H7 (cell line): ENCODE data around the gene RAI1. TPM values are rescaled to one million over a fixed set of nuclear protein-coding genes. Genes with fewer than 3 reads are reported as not detected.

Experiments used
- DNase-seq: peaks from one replicate; pipeline ENCODE4 v3.0.0; 2012
- H3K27me3 ChIP-seq: 2 replicates; pipeline ENCODE4 v1.6.0; 2011; ENCODE audit warnings: mild to moderate bottlenecking, low read length; ENCODE audit not compliant: control insufficient read depth, insufficient read depth
- H3K36me3 ChIP-seq: replicated peaks from 2 replicates; pipeline ENCODE4 v1.5.1; 2011; ENCODE audit warnings: low read length; ENCODE audit not compliant: control insufficient read depth, insufficient read depth
- H3K4me3 ChIP-seq: 2 replicates; pipeline ENCODE4 v1.5.1; 2011; ENCODE audit warnings: low read depth, mild to moderate bottlenecking, control low read depth, low read length, moderate library complexity; ENCODE audit not compliant: insufficient read depth
- total RNA-seq: library from RNA; depleted of rRNA; stranded (reverse); fragments of >200 nt; shearing (Covaris generic); gene quantifications from 2 replicates; pipeline ENCODE4 v1.2.3, GENCODE V29; 2014

Gene RAI1
- total RNA-seq, 1 experiment from 2014 or later, result 11.3 TPM

- DNase-seq, result no peak
- Histone ChIP-seq H3K36me3 (no peaks in the 10 kb centered on the region), H3K4me3 (no peak overlapping the region), H3K27me3 (no peaks in the 10 kb centered on the region)
Observed at GRCh38 chr17:17767154-17767869, 86.1 kb downstream of the RAI1 start.

- H3K27me3 ChIP-seq, result no peaks in the 10 kb centered on the region
- DNase-seq, result no peak
- H3K4me3 ChIP-seq, result no peak overlapping the region
- no peaks in the 10 kb centered on the region for H3K36me3 ChIP-seq
Observed at GRCh38 chr17:17767887-17768418, 86.7 kb downstream of the RAI1 start.

- DNase-seq, result no peak
- no peak overlapping the region for H3K4me3 ChIP-seq
- no peaks in the 10 kb centered on the region for H3K27me3 ChIP-seq
- H3K36me3 ChIP-seq, result no peaks in the 10 kb centered on the region
Observed at GRCh38 chr17:17768424-17769088, 87.3 kb downstream of the RAI1 start.

- peak; percentile 71 for DNase-seq
- no peaks in the 10 kb centered on the region for H3K36me3 ChIP-seq
- H3K27me3 ChIP-seq, result no peaks in the 10 kb centered on the region
- H3K4me3 ChIP-seq, result no peak overlapping the region
Observed at GRCh38 chr17:17769869-17770631, 88.8 kb downstream of the RAI1 start.

- no peak for DNase-seq
- H3K27me3 ChIP-seq, result no peaks in the 10 kb centered on the region
- H3K36me3 ChIP-seq, result no peaks in the 10 kb centered on the region
- no peak overlapping the region for H3K4me3 ChIP-seq
Observed at GRCh38 chr17:17770632-17771044, 89.4 kb downstream of the RAI1 start.

GRCh38 chr17:17771498-17772201 is 90.4 kb downstream of the RAI1 start:
- no peak overlapping the region for H3K4me3 ChIP-seq
- H3K27me3 ChIP-seq, result no peaks in the 10 kb centered on the region
- no peaks in the 10 kb centered on the region for H3K36me3 ChIP-seq
- DNase-seq, result no peak

- Histone ChIP-seq H3K4me3 (no peak overlapping the region), H3K27me3 (no peaks in the 10 kb centered on the region), H3K36me3 (no peaks in the 10 kb centered on the region)
- DNase-seq, result no peak
Observed at GRCh38 chr17:17772231-17772630, 91.0 kb downstream of the RAI1 start.

GRCh38 chr17:17774009-17774881 is 93.0 kb downstream of the RAI1 start:
- no peak for DNase-seq
- H3K4me3 ChIP-seq, result no peak overlapping the region
- no peaks in the 10 kb centered on the region; the same call in 1 of the 2 replicates for H3K27me3 ChIP-seq
- no peaks in the 10 kb centered on the region for H3K36me3 ChIP-seq

- Histone ChIP-seq H3K36me3 (no peaks in the 10 kb centered on the region), H3K27me3 (no peaks in the 10 kb centered on the region; the same call in 1 of the 2 replicates), H3K4me3 (no peak overlapping the region)
- no peak for DNase-seq
Observed at GRCh38 chr17:17776889-17777288, 95.6 kb downstream of the RAI1 start.

GRCh38 chr17:17778308-17779014 is 97.2 kb downstream of the RAI1 start:
- Histone ChIP-seq H3K4me3 (no peak overlapping the region), H3K36me3 (no peaks in the 10 kb centered on the region), H3K27me3 (peaks cover 2% of the 10 kb centered on the region; the same call in 1 of the 2 replicates)
- DNase-seq, result no peak

GRCh38 chr17:17779015-17779611 is 97.9 kb downstream of the RAI1 start:
- no peak for DNase-seq
- H3K27me3 ChIP-seq, result peaks cover 2% of the 10 kb centered on the region; the same call in 1 of the 2 replicates
- no peak overlapping the region for H3K4me3 ChIP-seq
- no peaks in the 10 kb centered on the region for H3K36me3 ChIP-seq

- H3K4me3 ChIP-seq, result peak overlapping the region; percentile 89
Observed at GRCh38 chr17:17780922-17781590, 99.8 kb downstream of the RAI1 start.

More at GRCh38 chr17:17780922-17781590, 99.8 kb downstream of the RAI1 start:
- no peaks in the 10 kb centered on the region for H3K36me3 ChIP-seq
- peaks cover 12% of the 10 kb centered on the region; the same call in 1 of the 2 replicates for H3K27me3 ChIP-seq
- peak; percentile 82 for DNase-seq
